ENCODE measurements around the gene DPEP1.
"Not testable (repeated sequence)": the region's sequence is repeated elsewhere in the genome, so short reads cannot be mapped to it uniquely, and the experiment has no call there.

Gene DPEP1

GRCh38 chr16:89613231-89613953 lies at the start of gene DPEP1:
TSS of gene DPEP1 (plus strand) at chr16:89613642. CDS start at chr16:89630411, 16,769 bp downstream.
- DNase-seq, result no peak

- DNase-seq, result no peak
Observed at GRCh38 chr16:89564476-89565255, 48.8 kb upstream of the DPEP1 start.

- DNase-seq, result no peak
Observed at GRCh38 chr16:89565256-89565505, 48.3 kb upstream of the DPEP1 start.

GRCh38 chr16:89565506-89566372 lies 47.7 kb upstream of the DPEP1 start:
- no peak for DNase-seq

- DNase-seq, result no peak
Observed at GRCh38 chr16:89567656-89568594, 45.5 kb upstream of the DPEP1 start.

GRCh38 chr16:89569506-89570341 lies 43.7 kb upstream of the DPEP1 start:
- DNase-seq, result no peak

- DNase-seq, result no peak
Observed at GRCh38 chr16:89570342-89570923, 43.0 kb upstream of the DPEP1 start.

- DNase-seq, result not testable (repeated sequence)
Observed at GRCh38 chr16:89570983-89571598, 42.4 kb upstream of the DPEP1 start.

GRCh38 chr16:89571636-89572035 lies 41.8 kb upstream of the DPEP1 start:
- no peak for DNase-seq

- no peak for DNase-seq
Observed at GRCh38 chr16:89572073-89572484, 41.4 kb upstream of the DPEP1 start.

GRCh38 chr16:89572485-89573205 lies 40.8 kb upstream of the DPEP1 start:
- no peak for DNase-seq

GRCh38 chr16:89573826-89574680 lies 39.4 kb upstream of the DPEP1 start:
- no peak for DNase-seq

- DNase-seq, result peak; percentile 8
Observed at GRCh38 chr16:89574681-89575246, 38.7 kb upstream of the DPEP1 start.

- DNase-seq, result no peak
Observed at GRCh38 chr16:89575247-89576152, 37.9 kb upstream of the DPEP1 start, which contains the start of gene CPNE7. TSS of gene CPNE7 (plus strand) at chr16:89575758. CDS start at chr16:89575898, 140 bp downstream.

- DNase-seq, result no peak
Observed at GRCh38 chr16:89576153-89577054, 37.0 kb upstream of the DPEP1 start.
